OCI-LY7 (cell line): ENCODE data around the gene ZNF609.

Source experiments
- EZH2phosphoT487 ChIP-seq: fragments of 200-600 bp; sonication (generic); IDR thresholded peaks from 2 replicates; pipeline ENCODE4 v1.6.1; 2018; ENCODE audit warnings: low read depth, borderline replicate concordance, mild to moderate bottlenecking, mixed run types, antibody characterized with exemption, low read length, moderate library complexity, mixed read lengths
- TF ChIP-seq, protein P1 (sequence below): fragments of 200-600 bp; sonication (generic); conservative IDR thresholded peaks from 2 replicates; pipeline ENCODE4 v1.5.1; 2014; ENCODE audit warnings: mild to moderate bottlenecking, antibody characterized with exemption, low read length, moderate library complexity, mixed read lengths

DNA sequence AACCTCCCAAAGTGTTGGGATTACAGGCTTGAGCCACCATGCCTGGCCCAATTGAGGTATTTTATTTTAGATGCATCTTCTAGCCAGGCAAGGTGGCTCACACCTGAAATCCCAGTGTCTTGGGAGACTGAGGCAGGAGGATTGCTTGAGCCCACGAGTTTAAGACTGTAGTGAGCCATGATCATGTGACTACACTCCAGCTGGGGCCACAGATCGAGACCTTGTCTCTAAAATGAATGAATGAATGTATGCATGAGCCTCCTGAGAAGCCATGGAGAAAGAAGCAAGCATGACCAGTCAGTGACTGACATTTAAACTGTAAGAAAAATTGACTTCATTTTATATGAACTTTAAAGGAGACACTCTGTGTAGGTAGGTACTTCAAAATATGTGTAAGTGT lies 105.7 kb downstream of the ZNF609 start:
- TF ChIP-seq, protein P1, sequence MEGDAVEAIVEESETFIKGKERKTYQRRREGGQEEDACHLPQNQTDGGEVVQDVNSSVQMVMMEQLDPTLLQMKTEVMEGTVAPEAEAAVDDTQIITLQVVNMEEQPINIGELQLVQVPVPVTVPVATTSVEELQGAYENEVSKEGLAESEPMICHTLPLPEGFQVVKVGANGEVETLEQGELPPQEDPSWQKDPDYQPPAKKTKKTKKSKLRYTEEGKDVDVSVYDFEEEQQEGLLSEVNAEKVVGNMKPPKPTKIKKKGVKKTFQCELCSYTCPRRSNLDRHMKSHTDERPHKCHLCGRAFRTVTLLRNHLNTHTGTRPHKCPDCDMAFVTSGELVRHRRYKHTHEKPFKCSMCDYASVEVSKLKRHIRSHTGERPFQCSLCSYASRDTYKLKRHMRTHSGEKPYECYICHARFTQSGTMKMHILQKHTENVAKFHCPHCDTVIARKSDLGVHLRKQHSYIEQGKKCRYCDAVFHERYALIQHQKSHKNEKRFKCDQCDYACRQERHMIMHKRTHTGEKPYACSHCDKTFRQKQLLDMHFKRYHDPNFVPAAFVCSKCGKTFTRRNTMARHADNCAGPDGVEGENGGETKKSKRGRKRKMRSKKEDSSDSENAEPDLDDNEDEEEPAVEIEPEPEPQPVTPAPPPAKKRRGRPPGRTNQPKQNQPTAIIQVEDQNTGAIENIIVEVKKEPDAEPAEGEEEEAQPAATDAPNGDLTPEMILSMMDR: no peak
- TF ChIP-seq EZH2phosphoT487: no peak
